HG02981 (cell line): ENCODE measurements around the gene FAM114A1.
A peak's percentile ranks its signal among the peaks of the same experiment; 100 is the strongest.
"Not testable (repeated sequence)": the region's sequence is repeated elsewhere in the genome, so short reads cannot be mapped to it uniquely, and the experiment has no call there.

Experiments used
- ATAC-seq: cut with Tn5 transposase; IDR thresholded peaks from one replicate; pipeline ENCODE4 v1.9.1; 2021; ENCODE audit warnings: mild to moderate bottlenecking, moderate library complexity; ENCODE audit not compliant: unreplicated experiment

The FAM114A1 gene

GRCh38 chr4:38928974-38929373 lies 61.4 kb downstream of the FAM114A1 start:
- no peak for ATAC-seq

GRCh38 chr4:38930204-38930603 lies 62.6 kb downstream of the FAM114A1 start:
- peak; percentile 79 for ATAC-seq

DNA sequence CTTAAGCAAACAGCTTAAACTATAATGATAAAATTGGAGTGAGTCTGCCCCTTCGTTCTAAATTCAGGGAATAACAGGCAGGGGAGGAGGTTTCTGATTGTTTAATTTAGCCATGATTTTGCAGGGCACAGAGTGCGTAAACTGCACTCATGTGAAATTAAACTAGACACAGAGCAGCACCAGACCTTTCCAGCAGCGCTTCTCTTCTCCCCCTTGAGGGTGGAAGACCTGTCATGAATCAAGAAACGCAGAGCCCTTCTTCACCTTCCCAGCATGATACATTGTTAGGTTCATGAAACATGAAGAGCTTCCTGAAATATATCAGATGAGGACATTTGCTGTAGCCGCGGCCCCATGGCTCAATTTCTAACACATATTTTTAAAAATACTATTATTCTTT lies 63.1 kb downstream of the FAM114A1 start:
- no peak for ATAC-seq

DNA sequence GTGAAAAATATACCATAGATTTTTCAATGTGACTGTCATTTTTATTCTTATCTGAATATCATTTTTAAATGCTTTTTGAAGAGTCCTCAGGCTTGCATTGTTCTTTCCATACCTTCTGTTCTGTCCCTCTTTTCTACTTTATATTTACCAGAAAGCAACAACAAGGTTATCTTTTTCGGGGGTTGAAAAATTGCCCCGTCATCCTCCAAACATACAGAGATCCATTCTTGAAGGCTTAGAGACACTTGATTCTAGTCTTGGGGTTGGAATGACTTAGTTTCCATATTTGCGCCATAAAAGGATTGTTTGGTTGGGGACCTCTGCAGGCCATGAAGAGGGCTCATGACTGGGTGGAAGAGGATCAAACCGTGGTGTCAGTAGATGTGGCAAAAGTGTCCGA lies 63.5 kb downstream of the FAM114A1 start:
- ATAC-seq, result no peak

DNA sequence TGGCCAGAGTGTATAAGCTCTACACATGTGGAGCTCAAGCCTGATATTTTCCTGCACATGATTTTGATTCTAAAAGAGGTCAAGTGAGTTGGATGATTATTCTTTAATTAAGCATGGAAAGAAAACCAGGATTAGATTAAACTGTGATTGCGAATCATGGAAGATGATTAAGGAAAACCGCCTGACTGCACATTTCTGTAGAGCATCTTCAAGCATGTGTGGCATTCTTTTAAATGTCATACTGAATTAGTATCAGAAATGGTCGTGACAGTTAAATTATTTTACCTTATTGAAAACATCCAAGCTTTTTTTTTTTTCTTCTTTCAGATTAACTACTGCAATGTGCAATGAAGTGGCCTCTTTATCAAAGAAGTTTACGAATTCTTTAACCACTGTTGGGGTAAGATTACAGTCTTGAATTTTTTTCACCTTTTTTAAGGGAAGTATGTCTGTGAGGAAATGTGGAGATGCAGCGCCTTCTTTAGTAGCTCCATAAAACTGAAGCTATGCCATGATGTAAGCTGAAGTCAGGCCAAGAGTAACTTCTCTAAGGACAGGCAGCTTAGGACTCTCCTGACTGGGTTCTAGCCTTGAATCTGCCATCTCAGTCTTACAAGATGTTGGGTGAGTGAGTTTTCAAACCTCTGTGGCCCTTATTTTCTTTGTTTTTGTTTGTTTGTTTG lies 67.9 kb downstream of the FAM114A1 start:
- no peak for ATAC-seq

DNA sequence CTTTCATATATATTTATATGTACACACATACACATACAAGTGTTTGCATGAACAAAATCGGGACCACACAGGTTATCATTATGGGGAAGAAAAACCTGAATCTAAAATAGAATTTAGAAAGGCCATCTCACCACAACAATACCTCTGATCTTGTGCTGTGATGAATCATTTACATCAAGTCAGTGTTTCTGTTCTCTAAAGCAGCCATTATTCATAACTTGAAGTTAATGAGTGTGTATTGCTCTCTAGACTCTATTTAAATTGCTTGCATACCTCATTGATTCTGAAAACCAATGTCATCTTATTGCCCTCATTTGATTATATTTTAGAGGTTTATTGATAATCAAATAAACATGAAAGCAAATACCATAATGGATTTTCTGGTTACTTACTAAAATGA lies 71.6 kb downstream of the FAM114A1 start:
- peak; percentile 97 for ATAC-seq

DNA sequence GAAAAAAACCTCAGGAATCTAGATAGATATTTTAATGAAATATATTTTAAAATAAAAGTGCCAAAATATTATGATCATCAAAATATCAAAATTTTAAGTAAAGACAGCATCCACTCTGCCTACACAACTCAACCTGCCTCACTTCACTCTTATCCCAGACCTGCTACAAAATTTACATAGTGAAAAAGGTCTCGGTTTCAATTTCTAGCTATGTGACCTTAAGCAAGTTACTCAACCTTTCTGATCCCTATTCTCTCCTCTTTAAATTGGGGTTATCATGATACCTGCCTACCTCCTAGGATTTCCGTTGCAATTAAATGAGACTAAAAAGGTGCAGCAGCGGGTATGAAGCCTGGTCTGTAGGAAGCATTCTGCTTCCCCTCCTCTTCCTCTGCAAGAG lies 72.9 kb downstream of the FAM114A1 start:
- ATAC-seq, result no peak

- ATAC-seq, result not testable (repeated sequence)
These were observed 74.3 kb downstream of the FAM114A1 start for GRCh38 chr4:38941906-38942305.

- ATAC-seq, result no peak
These were observed 75.7 kb downstream of the FAM114A1 start for GRCh38 chr4:38943343-38943742.

GRCh38 chr4:38944440-38944839 lies 76.8 kb downstream of the FAM114A1 start:
- no peak for ATAC-seq

DNA sequence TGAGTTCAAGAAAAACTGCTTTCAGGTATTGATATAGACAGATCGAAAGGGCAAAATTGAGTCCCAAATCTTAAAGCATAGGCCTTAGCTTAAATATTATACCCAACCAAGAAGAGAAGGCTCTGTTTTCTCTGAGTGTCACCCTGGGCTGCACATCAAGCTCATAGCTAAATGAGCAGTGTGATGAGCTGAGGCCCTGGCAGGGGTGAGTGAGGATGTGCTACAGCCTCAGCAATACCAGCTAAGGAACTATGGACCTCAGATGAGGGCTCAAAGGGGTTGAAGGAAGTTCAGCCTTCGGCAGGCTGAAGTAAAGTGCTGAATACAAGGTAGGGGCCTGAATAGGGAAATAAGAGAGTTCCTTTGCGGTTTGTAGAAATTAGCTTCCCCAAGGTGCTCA lies 79.3 kb downstream of the FAM114A1 start:
- no peak for ATAC-seq

- no peak for ATAC-seq
These were observed 80.9 kb downstream of the FAM114A1 start for GRCh38 chr4:38948551-38948950.

DNA sequence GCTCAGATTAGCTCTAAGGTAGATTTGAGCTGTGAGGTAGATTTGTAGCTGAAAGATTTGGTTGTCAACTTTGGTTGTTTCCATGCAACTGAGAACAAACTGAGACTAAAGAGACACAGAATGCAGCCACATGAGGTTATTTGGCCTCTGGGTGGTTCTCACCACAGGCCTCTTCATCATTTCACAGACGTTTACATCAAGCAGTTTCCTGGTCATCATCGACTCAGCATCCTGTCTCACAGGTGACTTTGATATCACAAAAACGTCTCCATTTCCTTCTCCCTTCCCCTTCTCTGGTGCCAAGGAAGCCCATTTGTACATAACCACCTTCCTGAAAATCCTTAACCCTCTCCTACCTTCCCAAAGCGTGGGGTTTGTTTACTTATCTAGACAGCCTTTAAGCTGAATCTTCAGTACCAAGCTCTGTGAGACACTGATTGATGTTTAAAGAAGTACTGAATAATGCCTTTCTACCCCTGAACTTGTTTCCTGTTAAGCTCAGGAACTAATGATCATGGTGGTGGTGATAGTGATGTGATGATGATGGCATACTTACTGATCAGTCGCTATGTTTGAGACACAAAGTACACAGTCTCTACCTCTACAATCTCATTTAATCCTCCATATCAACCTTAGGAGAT lies 81.9 kb downstream of the FAM114A1 start:
- ATAC-seq, result no peak

- ATAC-seq, result no peak
These were observed 82.6 kb downstream of the FAM114A1 start for GRCh38 chr4:38950159-38950558.

DNA sequence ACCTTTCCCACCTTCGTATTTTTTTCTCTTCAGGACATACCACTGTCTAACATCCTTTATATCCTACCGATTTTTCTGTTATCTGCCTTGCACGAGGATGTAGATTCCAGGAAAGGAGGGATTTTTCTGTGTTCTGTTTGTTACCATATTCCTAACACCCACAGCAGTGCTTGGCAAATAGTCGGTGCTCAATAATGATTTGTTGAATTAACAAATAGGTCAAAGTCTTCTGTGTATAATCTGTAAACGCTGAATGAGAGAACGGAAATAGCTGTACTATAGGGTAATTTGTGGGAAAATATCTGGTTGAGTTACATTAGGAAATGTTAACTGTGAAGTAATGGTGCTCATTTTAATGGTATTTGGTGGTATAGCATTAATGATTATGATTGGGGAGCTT lies 83.1 kb downstream of the FAM114A1 start:
- no peak for ATAC-seq

- no peak for ATAC-seq
These were observed 84.0 kb downstream of the FAM114A1 start for GRCh38 chr4:38951598-38951997.

DNA sequence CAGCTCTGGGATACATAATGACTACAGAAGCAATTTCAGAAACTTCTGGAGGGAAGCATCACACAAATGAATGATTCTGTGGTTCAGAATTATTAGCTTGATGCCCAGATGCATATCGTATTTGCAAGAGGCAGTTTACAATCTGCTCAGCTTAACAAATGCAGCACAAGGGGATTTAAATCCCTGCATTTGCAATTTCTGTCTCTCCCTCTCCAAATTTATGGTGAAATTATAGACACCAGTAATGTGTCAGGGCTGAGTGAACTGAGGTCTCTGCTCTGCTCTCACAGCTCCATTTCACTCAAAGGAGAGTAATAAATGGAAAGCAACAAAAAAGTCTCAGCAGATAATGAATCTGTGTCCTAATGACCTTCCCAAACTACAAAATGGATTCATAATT lies 84.4 kb downstream of the FAM114A1 start:
- no peak for ATAC-seq

DNA sequence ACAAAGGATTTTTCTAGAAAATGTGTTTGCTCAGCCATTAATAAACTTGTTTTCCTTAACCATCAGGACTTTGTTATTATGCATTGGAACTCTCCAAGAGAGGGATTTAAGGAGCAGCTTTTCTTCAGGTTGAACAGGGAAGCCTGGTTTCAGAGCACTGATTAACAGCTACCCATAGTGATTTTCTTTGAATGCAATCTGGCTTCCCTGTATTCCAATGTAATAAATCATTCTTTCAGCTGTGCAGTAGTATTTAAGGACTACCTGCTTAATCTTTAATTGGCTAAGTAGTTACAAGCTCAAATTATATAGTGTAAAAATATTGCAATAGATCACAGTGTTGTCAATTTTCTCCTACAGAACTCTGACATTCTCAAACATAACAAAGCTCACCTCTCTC lies 87.1 kb downstream of the FAM114A1 start:
- no peak for ATAC-seq

GRCh38 chr4:38955957-38956356 lies 88.4 kb downstream of the FAM114A1 start:
- ATAC-seq, result no peak

GRCh38 chr4:38957261-38957815 lies 89.7 kb downstream of the FAM114A1 start:
- no peak for ATAC-seq

DNA sequence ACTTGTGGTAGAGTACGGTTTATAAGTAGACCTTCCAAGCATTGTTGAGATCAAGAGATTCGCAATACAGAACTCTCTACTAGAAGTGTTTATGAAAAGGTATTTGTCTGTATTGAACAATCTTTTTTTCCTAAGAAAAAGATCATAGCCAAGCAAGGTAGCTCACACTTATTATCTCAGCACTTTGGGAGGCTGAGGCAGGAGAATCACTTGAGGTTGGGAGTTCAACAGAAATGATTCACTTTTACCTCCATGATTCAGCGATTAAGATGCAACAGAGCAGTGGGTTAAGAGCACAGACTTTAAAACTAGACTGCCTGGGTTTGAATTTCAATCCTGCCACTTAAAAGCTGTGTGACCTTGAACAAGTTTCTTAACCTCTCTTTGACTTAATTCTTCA lies 90.3 kb downstream of the FAM114A1 start:
- no peak for ATAC-seq

GRCh38 chr4:38958453-38959190 lies 91.0 kb downstream of the FAM114A1 start:
- ATAC-seq, result peak; percentile 50
